GM18951 (cell line): ENCODE measurements around the gene UBE2V1.
"Not testable (repeated sequence)": the region's sequence is repeated elsewhere in the genome, so short reads cannot be mapped to it uniquely, and the experiment has no call there.

Source experiments
- POLR2A ChIP-seq: IDR thresholded peaks from 4 replicates; pipeline ENCODE4 v1.6.1; 2011; ENCODE audit warnings: mild to moderate bottlenecking; ENCODE audit not compliant: insufficient read length, insufficient read depth; ENCODE audit errors: extremely low read depth
- in situ Hi-C: fragments of 300-500 bp; cut with MboI; formaldehyde crosslinking; loops from one replicate; pipeline ENCODE4 v1.12.0; 2022; ENCODE audit warnings: low sequenced_read_pairs, mixed read lengths, inconsistent platforms; ENCODE audit not compliant: unreplicated experiment

UBE2V1 gene

DNA sequence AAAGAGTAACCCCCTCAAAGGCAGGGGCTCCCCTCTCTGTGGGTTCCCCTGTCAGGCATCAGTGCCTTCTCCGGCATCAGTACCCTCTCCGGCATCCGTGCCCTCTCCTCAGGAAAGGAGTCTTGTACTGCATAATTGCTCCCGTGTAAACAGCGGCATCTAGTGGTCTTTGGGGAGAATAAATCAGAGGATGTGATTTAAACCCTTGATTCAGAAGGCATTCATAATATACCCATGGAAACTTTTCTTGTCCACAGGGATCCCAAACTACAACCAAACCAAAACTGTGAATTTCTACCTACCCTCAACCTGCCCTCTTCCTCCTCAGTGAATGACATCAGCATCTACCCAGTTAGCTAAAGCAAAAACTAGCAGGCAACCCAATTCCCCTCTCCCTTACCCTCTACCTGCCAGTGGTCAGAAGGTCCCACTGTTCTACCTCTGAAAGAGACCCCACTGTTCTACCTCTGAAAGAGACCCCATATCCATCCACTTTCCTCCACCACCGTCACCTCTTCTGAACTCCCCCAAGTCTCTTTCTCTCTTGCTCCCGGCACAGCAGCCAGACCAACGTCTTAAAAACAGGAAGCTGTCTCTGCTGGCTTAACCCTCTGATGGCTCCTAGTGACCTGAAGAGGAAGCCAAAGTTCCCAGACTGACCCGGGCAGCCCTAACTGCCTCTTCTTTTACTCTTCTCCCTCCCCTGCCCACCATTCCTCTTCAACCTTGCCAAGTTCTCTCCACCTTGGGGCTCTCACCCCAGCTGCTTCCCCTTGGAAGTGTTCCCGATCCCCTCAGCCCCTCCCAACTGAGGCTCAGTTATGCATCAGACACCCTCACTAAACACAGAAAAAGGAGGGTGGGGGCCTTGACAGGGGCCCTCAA is 27.2 kb downstream of the UBE2V1 start:
- in situ Hi-C loops = no loop called here
- no peak for TF ChIP-seq POLR2A

DNA sequence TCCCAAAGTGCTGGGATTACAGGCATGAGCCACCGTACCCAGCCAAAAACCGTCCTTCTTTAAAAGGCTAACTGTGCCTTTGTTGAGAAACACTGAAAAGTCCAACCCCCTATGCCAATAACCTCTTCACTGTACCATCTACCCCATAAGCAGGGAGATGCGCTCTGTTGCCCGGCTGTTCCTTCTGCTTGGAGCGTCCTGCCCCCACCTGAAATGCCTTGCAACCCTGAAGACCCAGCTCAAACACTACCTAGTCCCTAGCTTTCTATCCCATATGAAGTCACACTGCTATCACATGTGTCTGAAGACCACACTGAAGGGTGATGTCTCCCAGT is 27.8 kb downstream of the UBE2V1 start:
- in situ Hi-C loops = no loop called here
- no peak for TF ChIP-seq POLR2A

DNA sequence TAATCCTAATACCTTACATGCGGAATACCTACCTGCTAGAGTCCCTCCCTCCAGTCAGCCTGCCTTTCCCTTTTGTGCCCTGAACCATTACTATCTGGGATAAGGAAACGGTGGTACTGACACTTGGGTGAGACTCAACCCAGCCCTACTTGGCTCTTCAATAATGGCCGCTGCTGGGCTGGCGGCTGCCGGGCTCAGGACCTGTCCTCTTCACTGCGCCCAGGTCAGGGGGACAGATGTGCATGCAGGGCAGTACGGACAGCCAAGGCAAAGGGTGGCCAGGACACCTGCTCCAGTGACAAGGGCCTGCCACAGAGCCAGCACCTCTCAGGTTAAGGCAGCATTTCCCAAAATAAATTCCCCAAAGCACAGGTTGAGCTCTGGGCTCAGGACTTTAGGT is 29.9 kb downstream of the UBE2V1 start:
- no peak for TF ChIP-seq POLR2A
- in situ Hi-C loops = no loop called here

DNA sequence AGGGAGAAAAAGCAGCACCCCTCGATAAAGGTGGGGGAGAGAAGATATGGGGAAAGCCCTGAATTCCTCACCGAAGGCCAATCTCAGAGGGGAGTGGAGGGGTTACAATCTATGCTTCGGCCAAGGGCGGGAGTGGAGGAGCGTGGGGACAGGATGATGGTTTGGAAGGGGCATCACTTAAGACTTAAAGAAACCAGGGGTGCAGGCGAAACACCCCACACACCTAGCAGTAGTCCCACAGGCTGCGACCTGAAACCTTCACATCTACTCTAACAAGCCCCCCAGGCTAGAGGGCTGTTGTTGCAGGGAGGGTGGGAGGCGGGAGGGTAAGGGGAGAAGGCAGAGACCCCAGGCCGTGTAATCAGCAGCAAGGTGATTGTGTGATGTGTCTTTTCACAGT is 30.9 kb downstream of the UBE2V1 start:
- in situ Hi-C loops = not testable (repeated sequence)

DNA sequence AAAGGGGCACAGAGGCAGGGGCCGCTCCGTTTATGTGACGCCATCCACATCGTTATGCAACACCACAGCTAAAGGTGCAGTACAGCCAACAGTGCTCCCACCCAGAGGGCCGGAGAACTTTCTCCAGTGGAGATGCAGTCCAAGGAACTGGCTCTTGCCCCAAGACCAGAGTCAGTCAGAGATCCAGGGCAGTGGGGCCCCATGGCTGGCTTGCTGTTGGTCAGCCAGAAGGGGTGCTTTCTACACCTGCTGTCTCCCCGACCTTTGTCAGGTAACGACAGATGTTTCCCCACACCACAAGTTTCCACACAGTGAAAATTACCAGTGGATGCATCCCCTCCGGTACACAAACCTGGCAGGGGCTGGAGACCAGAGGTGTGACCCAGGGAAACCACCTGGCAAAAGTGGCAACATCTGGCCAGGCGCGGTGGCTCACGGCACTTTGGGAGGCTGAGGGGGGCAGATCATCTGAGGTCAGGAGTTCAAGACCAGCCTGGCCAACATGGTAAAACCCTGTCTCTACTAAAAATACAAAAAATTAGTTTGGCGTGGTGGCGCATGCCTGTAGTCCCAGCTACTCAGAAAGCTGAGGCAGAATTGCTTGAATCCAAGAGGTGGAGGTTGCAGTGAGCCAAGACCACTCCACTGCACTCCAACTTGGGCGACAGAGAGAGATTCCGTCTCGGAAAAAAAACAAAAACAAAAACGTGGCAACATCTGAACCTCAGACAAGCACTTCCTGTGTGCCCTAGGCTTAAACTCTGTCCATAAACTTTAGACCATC is 34.9 kb downstream of the UBE2V1 start:
- in situ Hi-C loops = loop anchor here (10.0 kb wide), 1 partner anchor 103 kb away; no protein-coding TSS in a partner anchor
- TF ChIP-seq POLR2A = no peak

DNA sequence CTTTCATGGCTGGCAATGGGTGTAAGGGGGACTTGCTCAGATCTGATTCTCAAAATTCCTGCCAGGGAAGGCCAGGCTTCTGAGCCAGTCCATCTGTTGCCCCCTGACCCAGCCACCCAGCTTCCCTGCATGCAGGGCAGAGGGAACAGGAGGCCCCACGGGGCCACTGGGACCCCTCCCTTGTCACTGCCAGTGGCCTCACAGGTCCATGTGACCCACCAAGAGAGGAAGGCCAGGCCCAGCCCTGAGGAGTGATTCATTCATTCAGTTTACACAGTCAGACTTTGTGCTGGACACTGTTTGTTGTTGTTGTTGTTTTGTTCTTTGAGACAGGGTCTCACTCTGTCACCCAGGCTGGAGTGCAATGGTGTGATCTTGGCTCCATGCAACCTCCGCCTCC is 39.5 kb downstream of the UBE2V1 start:
- in situ Hi-C loops = loop anchor here (10.0 kb wide), 1 partner anchor 99 kb away; no protein-coding TSS in a partner anchor
- TF ChIP-seq POLR2A = no peak

DNA sequence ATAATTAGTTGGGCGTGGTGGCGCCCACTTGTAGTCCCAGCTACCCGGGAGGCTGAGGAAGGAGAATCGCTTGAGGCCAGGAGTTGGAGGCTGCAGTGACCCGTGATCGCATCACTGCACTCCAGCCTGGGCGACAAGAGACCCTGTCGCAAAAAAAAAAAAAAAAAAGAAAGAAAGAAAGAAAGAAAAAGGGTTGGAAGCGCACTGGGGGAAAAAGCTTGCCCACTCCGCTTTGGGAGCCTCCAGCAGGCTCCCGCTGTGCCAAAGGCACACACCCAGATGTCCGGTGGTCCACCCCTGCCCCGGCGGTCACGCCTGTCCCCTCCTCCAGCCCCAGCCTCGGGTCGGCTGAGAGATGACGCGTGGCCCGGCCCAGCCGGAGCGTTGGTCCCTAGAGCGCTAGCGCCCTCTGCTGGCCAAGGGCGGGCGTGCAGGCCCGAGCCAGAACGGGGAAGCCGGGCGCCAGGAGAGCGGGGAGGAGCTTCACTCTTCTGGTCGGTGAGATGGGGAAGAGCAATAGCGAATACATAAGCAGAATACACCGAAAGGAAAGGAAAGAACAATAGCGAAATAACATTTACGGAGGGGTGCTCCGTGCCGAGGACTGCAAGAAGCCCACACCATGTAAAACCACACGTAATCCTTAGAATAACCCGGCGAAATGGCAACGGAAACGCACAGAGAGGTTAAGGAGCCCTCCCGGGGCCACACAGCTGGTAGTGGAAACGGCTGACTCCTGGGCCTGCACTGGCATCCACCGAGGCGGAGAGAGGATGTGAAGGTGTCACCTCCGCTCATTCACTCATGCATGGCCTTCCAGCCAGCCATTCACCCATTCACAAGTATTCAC is 41.7 kb downstream of the UBE2V1 start:
- in situ Hi-C loops = loop anchor here (10.0 kb wide), 1 partner anchor 96 kb away; no protein-coding TSS in a partner anchor
- no peak for TF ChIP-seq POLR2A

DNA sequence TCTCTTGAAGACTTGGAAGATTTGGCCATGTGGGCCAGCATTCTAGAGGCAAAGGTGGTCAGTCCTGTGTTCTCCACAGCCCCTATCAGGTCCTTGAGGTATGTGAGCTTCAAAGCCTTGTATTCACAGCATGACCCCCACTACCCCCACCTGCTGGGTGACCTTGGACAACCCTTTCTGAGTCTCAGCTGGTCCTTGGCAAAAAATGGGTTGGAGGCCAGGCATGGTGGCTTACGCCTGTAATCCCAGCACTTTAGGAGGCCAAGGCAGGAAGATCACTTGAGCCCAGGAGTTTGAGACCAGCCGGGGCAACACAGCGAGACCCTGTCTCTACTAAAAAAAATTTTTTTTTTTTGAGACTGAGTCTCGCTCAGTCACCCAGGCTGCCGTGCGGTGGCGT is 42.6 kb downstream of the UBE2V1 start:
- TF ChIP-seq POLR2A = no peak
- in situ Hi-C loops = loop anchor here (10.0 kb wide), 1 partner anchor 96 kb away; no protein-coding TSS in a partner anchor

DNA sequence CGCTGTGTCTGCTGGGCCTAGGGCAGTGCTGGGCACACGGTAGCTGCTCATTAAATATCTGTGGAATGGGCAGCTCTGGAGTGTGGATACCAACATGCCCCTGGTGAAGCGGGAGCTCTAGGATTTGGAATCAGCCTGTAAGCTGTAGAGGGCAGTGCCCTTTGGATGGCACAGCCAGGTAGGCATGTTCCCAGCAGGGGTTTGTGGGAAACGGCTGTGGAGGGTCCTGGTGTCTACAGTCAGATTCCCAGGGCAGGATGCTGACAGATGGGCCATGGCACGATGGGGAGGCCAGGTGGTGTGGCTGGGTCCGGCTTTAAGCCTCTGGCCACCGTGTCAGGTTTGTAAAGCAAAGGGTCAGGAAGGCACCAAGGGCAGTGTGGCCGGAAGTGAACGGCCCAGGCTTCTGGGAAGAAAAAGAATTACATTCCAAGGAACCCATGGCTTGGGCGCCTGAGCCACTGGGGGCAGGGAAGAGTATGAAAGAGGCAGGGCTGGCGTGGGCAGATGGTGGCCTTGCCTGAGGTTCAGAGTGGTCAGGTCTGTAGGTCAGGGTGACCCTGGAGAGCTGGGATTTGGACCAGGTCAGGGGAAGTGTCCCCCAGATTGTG is 44.8 kb downstream of the UBE2V1 start:
- no peak for TF ChIP-seq POLR2A
- in situ Hi-C loops = no loop called here

DNA sequence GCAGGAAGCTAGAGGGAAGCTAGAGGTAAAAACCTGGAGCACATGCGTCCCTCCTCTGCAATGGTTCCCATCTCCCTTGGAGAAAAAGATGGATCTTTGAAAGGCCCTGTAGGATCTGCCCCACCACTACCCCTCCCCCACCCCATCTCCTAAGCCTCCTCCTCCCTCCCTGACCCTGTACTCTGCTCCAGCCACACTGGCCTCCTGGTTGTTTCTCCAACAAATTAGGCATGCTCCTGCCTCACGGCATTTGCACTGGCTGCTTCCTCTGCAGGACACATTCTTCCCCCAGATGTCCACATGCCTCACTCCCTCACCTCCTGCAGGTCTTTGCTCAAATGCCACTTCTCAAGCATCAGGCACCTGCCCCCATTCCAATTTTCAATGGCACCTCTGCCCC is 45.5 kb downstream of the UBE2V1 start:
- no peak for TF ChIP-seq POLR2A
- in situ Hi-C loops = no loop called here

DNA sequence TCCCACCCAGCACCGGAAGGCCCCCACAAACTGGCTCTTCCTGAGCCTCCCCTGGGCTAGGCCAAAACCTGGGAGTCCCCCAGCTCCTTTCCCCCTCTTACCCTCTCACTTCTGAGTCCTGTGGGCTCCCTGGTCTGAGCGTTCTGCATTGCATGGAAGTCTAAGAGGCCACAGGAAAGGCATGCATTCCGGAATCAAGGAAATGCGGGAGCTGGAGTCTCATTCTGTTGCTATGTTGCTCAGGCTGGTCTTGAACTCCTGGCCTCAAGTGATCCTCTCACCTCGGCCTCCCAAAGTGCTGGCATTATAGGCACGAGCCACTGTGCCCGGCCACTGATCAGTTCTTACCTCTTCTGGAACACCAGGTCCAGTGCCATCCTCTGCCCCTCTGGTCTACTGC is 45.9 kb downstream of the UBE2V1 start:
- no peak for TF ChIP-seq POLR2A
- in situ Hi-C loops = no loop called here

DNA sequence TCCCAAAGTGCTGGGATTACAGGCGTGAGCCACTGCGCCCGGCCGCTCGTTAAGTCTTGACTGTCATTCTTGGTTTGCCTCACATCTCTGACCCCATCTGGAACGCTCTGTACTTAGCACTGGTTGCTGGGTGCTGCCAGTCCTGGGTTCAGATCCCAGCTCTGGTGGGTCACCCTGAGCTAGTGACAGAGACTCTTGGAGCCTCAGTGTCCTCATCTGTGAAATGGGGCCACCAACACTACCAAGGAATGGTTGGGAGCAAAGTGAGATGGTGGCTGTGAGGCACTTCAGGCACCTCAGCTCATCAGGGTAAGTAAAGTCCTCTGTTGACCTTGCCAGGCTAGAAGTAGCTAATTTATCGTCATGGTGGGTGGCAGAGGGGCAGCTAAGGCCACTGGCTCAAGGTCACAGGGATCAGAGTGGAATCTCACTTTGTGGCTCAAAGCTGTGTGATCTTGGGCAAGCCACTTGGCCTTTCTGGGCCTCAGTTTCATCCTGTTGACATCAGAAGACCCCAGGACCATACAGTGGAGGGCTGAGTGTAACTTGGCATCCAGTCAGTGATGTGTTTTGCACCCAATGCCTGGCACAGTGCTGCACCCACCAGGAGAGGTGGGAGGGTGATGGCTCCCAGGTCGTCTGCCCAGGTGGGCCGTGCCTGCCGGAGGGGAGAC is 46.7 kb downstream of the UBE2V1 start:
- in situ Hi-C loops = no loop called here
- no peak for TF ChIP-seq POLR2A
